OCI-LY3 (cell line): ENCODE measurements around the gene ARRDC2.

ENCODE experiments used
- H2AFZ ChIP-seq: fragments of 200-600, 300-600 bp; shearing (Covaris generic); 2 replicates; pipeline ENCODE4 v1.6.0; 2014; ENCODE audit warnings: antibody characterized with exemption, low read depth, low read length
- H3K27ac ChIP-seq: fragments of 200-600, 300-600 bp; sonication (generic); 2 replicates; pipeline ENCODE4 v1.5.1; 2014; ENCODE audit warnings: mild to moderate bottlenecking, low read length, moderate library complexity, mixed read lengths
- H3K27me3 ChIP-seq: fragments of 200-600, 300-600 bp; sonication (generic); 2 replicates; pipeline ENCODE4 v1.6.1; 2014; ENCODE audit warnings: low read depth, low read length, mixed read lengths
- H3K36me3 ChIP-seq: fragments of 200-600, 300-600 bp; sonication (generic); replicated peaks from 2 replicates; pipeline ENCODE3; 2014; ENCODE audit warnings: low read depth, low read length, mixed read lengths
- H3K4me1 ChIP-seq: fragments of 300-600, 200-600 bp; sonication (generic); 2 replicates; pipeline ENCODE4 v1.6.1; 2014; ENCODE audit warnings: low read length, mixed read lengths
- H3K4me2 ChIP-seq: fragments of 200-600, 300-600 bp; sonication (generic); 2 replicates; pipeline ENCODE4 v1.6.1; 2014; ENCODE audit warnings: low read length, mixed read lengths
- H3K4me3 ChIP-seq: fragments of 300-600, 200-600 bp; sonication (generic); 2 replicates; pipeline ENCODE4 v1.5.1; 2014; ENCODE audit warnings: antibody characterized with exemption, mild to moderate bottlenecking, low read length, moderate library complexity
- H3K79me2 ChIP-seq: fragments of 300-600, 200-600 bp; shearing (Covaris generic); 2 replicates; pipeline ENCODE4 v1.6.1; 2014; ENCODE audit warnings: mild to moderate bottlenecking, low read length, mixed read lengths
- H3K9ac ChIP-seq: fragments of 300-600, 200-600 bp; shearing (Covaris generic); 2 replicates; pipeline ENCODE4 v1.6.0; 2014; ENCODE audit warnings: mild to moderate bottlenecking, low read length, moderate library complexity
- H3K9me3 ChIP-seq: fragments of 200-600, 300-600 bp; shearing (Covaris generic); 2 replicates; pipeline ENCODE4 v1.6.1; 2014; ENCODE audit warnings: low read length, mixed read lengths; ENCODE audit not compliant: insufficient read depth
- H4K20me1 ChIP-seq: fragments of 200-600, 300-600 bp; sonication (generic); 2 replicates; pipeline ENCODE4 v1.6.1; 2016; ENCODE audit warnings: low read length, mixed read lengths; ENCODE audit not compliant: insufficient read depth
- EZH2phosphoT487 ChIP-seq: fragments of 200-600 bp; shearing (Covaris generic); IDR thresholded peaks from 2 replicates; pipeline ENCODE4 v1.6.1; 2018; ENCODE audit warnings: antibody characterized with exemption, mixed run types, low read depth
- TF ChIP-seq, protein P1 (sequence below): fragments of 200-600, 300-600 bp; sonication (generic); IDR thresholded peaks from 2 replicates; pipeline ENCODE4 v1.5.1; 2014; ENCODE audit warnings: antibody characterized with exemption, low read length, low read depth

Gene ARRDC2

GRCh38 chr19:18013210-18014111 is 5.5 kb downstream of the ARRDC2 start:
- H2AFZ ChIP-seq: no peak overlapping the region
- no peak overlapping the region for H3K4me2 ChIP-seq
- peaks cover 2% of the 10 kb centered on the region; the same call in 1 of the 2 replicates for H3K79me2 ChIP-seq
- no peak overlapping the region for H3K9ac ChIP-seq
- no peak overlapping the region for H3K4me3 ChIP-seq
- H3K36me3 ChIP-seq: peaks cover 49% of the 10 kb centered on the region
- H3K27me3 ChIP-seq: no peaks in the 10 kb centered on the region
- H4K20me1 ChIP-seq: no peaks in the 10 kb centered on the region
- no peaks in the 10 kb centered on the region for H3K9me3 ChIP-seq
- H3K27ac ChIP-seq: no peak overlapping the region
- H3K4me1 ChIP-seq: no peaks in the 10 kb centered on the region
- TF ChIP-seq, protein P1, sequence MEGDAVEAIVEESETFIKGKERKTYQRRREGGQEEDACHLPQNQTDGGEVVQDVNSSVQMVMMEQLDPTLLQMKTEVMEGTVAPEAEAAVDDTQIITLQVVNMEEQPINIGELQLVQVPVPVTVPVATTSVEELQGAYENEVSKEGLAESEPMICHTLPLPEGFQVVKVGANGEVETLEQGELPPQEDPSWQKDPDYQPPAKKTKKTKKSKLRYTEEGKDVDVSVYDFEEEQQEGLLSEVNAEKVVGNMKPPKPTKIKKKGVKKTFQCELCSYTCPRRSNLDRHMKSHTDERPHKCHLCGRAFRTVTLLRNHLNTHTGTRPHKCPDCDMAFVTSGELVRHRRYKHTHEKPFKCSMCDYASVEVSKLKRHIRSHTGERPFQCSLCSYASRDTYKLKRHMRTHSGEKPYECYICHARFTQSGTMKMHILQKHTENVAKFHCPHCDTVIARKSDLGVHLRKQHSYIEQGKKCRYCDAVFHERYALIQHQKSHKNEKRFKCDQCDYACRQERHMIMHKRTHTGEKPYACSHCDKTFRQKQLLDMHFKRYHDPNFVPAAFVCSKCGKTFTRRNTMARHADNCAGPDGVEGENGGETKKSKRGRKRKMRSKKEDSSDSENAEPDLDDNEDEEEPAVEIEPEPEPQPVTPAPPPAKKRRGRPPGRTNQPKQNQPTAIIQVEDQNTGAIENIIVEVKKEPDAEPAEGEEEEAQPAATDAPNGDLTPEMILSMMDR: no peak
- no peak for TF ChIP-seq EZH2phosphoT487

DNA sequence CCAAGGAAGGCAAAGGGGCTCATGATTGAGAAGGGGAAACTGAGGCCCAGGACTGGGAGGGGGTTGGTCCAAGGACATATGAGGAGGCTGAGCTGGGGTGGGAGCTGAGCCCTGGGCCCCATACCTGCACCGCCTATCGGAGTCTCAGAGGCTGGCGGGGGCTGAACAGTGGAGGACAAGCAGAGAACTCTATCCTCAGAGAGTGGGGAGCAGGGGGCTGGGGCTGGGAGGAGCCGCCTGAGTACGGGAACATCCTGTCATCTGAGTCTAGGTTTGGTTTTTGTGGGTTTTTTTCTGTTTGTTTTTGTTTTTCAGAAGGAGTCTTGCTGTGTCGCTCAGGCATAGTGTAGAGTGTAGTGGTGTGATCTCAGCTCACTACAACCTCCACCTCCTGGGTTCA is 6.2 kb downstream of the ARRDC2 start:
- Histone ChIP-seq H3K9ac (no peak overlapping the region), H2AFZ (no peak overlapping the region), H3K27me3 (no peaks in the 10 kb centered on the region), H3K4me3 (no peak overlapping the region), H3K4me1 (no peaks in the 10 kb centered on the region), H3K4me2 (no peak overlapping the region), H4K20me1 (no peaks in the 10 kb centered on the region), H3K27ac (no peak overlapping the region), H3K9me3 (no peaks in the 10 kb centered on the region), H3K79me2 (no peaks in the 10 kb centered on the region), H3K36me3 (peaks cover 42% of the 10 kb centered on the region)
- TF ChIP-seq EZH2phosphoT487: no peak
- TF ChIP-seq, protein P1: no peak

DNA sequence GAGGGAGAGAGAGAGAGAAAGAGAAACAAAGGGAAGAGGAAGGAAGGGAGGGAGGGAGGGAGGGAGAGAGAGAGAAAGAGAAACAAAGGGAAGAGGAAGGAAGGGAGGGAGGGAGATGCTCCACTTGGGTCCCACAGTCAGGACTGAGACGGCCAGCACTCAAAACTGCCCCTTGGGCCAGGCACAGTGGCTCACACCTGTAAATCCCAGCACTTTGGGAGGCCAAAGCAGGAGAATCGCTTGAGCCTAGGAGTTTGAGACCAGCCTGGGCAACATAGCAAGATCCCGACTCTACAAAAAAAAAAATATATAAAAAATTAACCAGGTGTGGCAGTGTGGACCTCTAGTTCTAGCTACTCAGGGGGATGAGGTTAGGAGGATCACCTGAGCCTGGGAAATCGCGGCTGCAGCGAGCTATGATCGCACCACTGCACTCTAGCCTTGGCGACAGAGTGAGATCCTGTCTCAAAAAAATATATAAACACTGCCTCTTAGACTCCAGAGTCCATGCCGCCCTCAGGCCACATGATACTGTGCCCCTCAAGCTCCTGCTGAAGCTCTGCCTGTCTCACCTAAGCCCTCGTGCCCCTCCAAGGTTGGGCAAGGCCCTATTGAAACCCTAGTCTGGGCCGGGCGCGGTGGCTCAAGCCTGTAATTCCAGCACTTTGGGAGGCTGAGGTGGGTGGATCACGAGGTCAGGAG is 8.4 kb downstream of the ARRDC2 start:
- Histone ChIP-seq H3K9me3 (no peaks in the 10 kb centered on the region), H2AFZ (no peak overlapping the region), H3K79me2 (no peaks in the 10 kb centered on the region), H3K4me1 (peaks cover 17% of the 10 kb centered on the region), H3K9ac (no peak overlapping the region), H3K27me3 (no peaks in the 10 kb centered on the region), H4K20me1 (no peaks in the 10 kb centered on the region), H3K27ac (no peak overlapping the region), H3K36me3 (peaks cover 27% of the 10 kb centered on the region), H3K4me2 (no peak overlapping the region), H3K4me3 (no peak overlapping the region)
- TF ChIP-seq, protein P1: no peak
- TF ChIP-seq EZH2phosphoT487: no peak
